PC-9 (cell line): ENCODE data around the gene SHISA5. TPM values are rescaled to one million over a fixed set of nuclear protein-coding genes. Genes with fewer than 3 reads are reported as not detected.

Experiments
- BruUV-seq: library from RNA; stranded (reverse); fragments of 400-500 nt; replicated peaks from 2 replicates; lab custom pipeline; 2021; lab: Mats Ljungman, UMichigan
- CTCF ChIA-PET: fragments of 300-600 bp; sonication (Branson Sonifier 250); formaldehyde crosslinking; loops from one replicate; lab custom pipeline; 2022; ENCODE audit warnings: antibody characterized with exemption; lab: Charles Lee
- POLR2A ChIA-PET: fragments of 300-600 bp; sonication (Branson Sonifier 250); formaldehyde crosslinking; loops from one replicate; lab custom pipeline; 2022; ENCODE audit warnings: antibody characterized with exemption; ENCODE audit not compliant: unreplicated experiment; lab: Charles Lee
- DNase-seq, 2 experiments: peaks; one replicate each; pipeline versions ENCODE4 v3.0.0 to v3.0.0-alpha.2; 2015 to 2022; ENCODE audit warnings: mixed read lengths in 1 of 2
- H2AFZ ChIP-seq: fragments of 200-600 bp; sonication (generic); 2 replicates; pipeline ENCODE4 v1.8.1; 2017; ENCODE audit warnings: antibody characterized with exemption
- H3F3A ChIP-seq: fragments of 200-600 bp; sonication (generic); 2 replicates; pipeline ENCODE4 v1.8.1; 2017; ENCODE audit warnings: antibody characterized with exemption, mild to moderate bottlenecking, low read depth; ENCODE audit not compliant: insufficient read depth
- H3K27ac ChIP-seq: fragments of 200-600 bp; sonication (generic); 2 replicates; pipeline ENCODE4 v1.6.1; 2016; ENCODE audit warnings: mixed run types
- H3K27me3 ChIP-seq: fragments of 200-600 bp; sonication (generic); 2 replicates; pipeline ENCODE4 v1.6.1; 2016; ENCODE audit warnings: low read depth, mixed run types; ENCODE audit not compliant: insufficient read depth
- H3K36me3 ChIP-seq: fragments of 200-600 bp; sonication (generic); 2 replicates; pipeline ENCODE4 v1.6.1; 2016; ENCODE audit warnings: low read depth, mixed run types
- H3K4me1 ChIP-seq: fragments of 200-600 bp; sonication (generic); replicated peaks from 2 replicates; pipeline ENCODE4 v1.6.1; 2016; ENCODE audit warnings: mixed run types; ENCODE audit not compliant: insufficient read depth
- H3K4me2 ChIP-seq: fragments of 200-600 bp; sonication (generic); 2 replicates; pipeline ENCODE4 v1.6.1; 2017; ENCODE audit warnings: mixed run types
- H3K4me3 ChIP-seq: fragments of 200-600 bp; sonication (generic); 2 replicates; pipeline ENCODE4 v1.6.1; 2016; ENCODE audit warnings: mixed run types
- H3K79me2 ChIP-seq: fragments of 200-600 bp; sonication (generic); 2 replicates; pipeline ENCODE4 v1.6.1; 2017; ENCODE audit warnings: low read depth, mixed run types
- H3K9me2 ChIP-seq: fragments of 200-600 bp; sonication (generic); 2 replicates; pipeline ENCODE4 v1.8.1; 2017; ENCODE audit warnings: mild to moderate bottlenecking; ENCODE audit not compliant: insufficient read depth
- H3K9me3 ChIP-seq: fragments of 200-600 bp; sonication (generic); 2 replicates; pipeline ENCODE4 v1.8.1; 2016; ENCODE audit warnings: low read depth; ENCODE audit not compliant: insufficient read depth
- H4K20me1 ChIP-seq: fragments of 200-600 bp; sonication (generic); 2 replicates; pipeline ENCODE4 v1.8.1; 2017; ENCODE audit not compliant: insufficient read depth
- EZH2 ChIP-seq: fragments of 200-600 bp; sonication (generic); IDR thresholded peaks from 2 replicates; pipeline ENCODE4 v1.8.0; 2017; ENCODE audit warnings: antibody characterized with exemption, low read depth
- intact Hi-C: fragments of 100-400 bp; cut with micrococcal nuclease; formaldehyde crosslinking; loops from one replicate; pipeline ENCODE4 v1.10.0; 2022; ENCODE audit not compliant: unreplicated experiment
- total RNA-seq: library from RNA; stranded (reverse); gene quantifications from 2 replicates; pipeline ENCODE4 v1.2.3, GENCODE V29; 2021
- TF ChIP-seq, protein P1 (sequence below): fragments of 200-600 bp; sonication (generic); conservative IDR thresholded peaks from 2 replicates; pipeline ENCODE4 v1.6.1; 2017; ENCODE audit warnings: mixed run types, antibody characterized with exemption, mild to moderate bottlenecking, moderate library complexity

The SHISA5 gene
- total RNA-seq, 1 experiment from 2014 or later: 133 TPM

DNA sequence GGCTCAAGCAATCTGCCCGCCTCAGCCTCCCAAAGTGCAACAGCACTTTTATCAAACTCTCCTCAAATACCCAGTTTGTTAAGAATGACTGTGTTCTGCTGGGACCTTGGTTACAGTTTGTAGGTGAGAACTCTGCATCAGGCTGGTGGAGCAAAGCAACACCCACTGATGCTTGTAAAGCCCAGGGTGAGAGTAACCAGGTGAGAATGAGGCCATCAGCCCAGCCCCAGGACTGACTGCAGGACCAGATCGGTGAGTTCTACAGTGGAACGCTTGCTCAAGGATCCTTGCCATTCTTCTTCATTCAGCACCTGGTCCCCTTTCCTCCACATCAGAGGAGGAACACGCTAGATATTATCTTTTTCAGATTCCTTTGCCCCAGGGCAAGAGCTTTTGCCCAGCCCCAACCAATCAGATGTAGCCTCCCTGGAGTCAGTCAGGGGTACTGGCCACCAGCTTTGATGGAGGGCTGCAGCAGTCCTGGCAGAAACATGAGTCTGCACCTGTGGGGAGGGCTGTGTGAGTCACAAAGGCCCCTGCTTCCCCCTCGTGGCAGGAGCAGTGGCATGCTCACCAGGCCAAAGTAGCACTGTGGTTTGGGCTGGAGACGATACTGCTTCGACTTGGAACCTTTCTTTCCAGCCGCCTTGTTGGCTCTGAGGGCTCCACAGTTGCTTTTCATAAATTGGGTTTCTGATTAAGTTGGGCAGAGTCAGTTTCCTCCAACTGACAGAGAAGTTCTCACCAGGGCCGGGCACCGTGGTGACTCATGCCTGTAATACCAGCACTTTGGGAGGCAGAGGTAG lies 3.5 kb upstream of the SHISA5 start:
- POLR2A ChIA-PET: interaction anchor here (0.5 to 0.6 kb wide), 4 partner anchors 34 to 310 kb away, joined by 4 to 25 read pairs (median 7); partner anchors contain the start of genes CCDC51 and TMA7
- Histone ChIP-seq H4K20me1 (no peaks in the 10 kb centered on the region), H3K9me2 (no peaks in the 10 kb centered on the region), H3K4me1 (peaks cover 54% of the 10 kb centered on the region), H3K4me2 (peak overlapping the region; percentile 52), H3F3A (peaks cover 31% of the 10 kb centered on the region), H3K36me3 (no peaks in the 10 kb centered on the region), H3K9me3 (no peaks in the 10 kb centered on the region), H3K27ac (peak overlapping the region; percentile 92), H3K27me3 (no peaks in the 10 kb centered on the region), H2AFZ (no peak overlapping the region), H3K79me2 (peaks cover 11% of the 10 kb centered on the region; the same call in 1 of the 2 replicates), H3K4me3 (no peak overlapping the region; the same call in 1 of the 2 replicates)
- intact Hi-C loops: loop anchor here (1.0 to 10.0 kb wide), 4 partner anchors 34 to 407 kb away; partner anchors contain the start of gene ARIH2
- CTCF ChIA-PET: interaction anchor here (0.6 to 2.0 kb wide), 7 partner anchors 10 to 1717 kb away, joined by 3 to 13 read pairs (median 5); no protein-coding TSS in a partner anchor
- DNase-seq: peak; percentile 95 to 99
- no TSS peak for BruUV-seq
- TF ChIP-seq, protein P1, sequence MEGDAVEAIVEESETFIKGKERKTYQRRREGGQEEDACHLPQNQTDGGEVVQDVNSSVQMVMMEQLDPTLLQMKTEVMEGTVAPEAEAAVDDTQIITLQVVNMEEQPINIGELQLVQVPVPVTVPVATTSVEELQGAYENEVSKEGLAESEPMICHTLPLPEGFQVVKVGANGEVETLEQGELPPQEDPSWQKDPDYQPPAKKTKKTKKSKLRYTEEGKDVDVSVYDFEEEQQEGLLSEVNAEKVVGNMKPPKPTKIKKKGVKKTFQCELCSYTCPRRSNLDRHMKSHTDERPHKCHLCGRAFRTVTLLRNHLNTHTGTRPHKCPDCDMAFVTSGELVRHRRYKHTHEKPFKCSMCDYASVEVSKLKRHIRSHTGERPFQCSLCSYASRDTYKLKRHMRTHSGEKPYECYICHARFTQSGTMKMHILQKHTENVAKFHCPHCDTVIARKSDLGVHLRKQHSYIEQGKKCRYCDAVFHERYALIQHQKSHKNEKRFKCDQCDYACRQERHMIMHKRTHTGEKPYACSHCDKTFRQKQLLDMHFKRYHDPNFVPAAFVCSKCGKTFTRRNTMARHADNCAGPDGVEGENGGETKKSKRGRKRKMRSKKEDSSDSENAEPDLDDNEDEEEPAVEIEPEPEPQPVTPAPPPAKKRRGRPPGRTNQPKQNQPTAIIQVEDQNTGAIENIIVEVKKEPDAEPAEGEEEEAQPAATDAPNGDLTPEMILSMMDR: no peak; the same call in 1 of the 2 replicates
- TF ChIP-seq EZH2: no peak

DNA sequence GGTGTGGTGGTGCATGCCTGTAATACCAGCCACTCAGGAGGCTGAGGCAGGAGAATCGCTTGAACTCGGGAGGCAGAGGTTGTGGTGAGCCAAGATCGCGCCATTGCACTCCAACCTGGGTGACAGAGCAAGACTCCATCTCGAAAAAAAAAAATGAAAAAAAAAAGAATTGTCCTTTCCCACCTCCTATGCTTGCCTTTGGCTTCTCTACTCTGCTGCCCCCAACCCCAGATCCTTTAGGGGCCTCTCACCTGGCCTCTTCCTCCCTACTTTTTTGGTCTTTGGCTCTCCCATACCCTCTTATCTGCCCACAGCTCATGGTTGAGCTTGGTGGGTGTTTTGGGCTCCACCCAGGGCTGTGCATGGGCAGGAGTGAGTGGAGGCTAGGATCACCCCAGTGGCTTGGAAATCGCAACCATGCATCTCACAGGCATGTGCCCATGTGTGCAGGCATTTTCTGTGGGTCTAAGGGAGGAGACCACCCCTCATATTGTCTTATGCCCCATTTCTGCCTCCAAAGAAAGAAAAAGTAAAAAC lies 2.1 kb upstream of the SHISA5 start:
- POLR2A ChIA-PET: no interaction called here

DNA sequence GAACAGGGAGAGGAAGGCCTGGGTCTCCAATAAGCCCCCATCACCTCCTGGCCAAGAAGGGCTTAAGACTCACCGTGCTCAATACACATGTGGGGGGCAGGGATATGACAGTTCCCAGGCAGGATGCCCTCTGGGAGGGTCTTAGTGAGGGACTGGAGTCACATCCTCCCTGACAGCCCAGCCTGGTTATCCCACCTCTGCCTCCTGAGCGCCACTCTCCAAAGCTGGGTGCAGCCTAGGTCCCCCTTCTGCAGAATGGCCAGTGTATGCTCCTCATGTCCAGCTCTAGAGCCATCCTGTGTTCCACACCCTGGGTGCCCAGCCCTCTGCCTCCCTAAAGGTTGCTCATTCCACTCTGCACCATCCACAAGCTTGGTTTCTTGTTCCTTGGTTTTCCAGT lies 1.2 kb upstream of the SHISA5 start:
- Histone ChIP-seq H3K4me3 (no peak overlapping the region; the same call in 1 of the 2 replicates), H3K4me1 (peaks cover 76% of the 10 kb centered on the region), H3K27ac (no peak overlapping the region), H3K4me2 (peak overlapping the region; percentile 93), H3K9me2 (no peaks in the 10 kb centered on the region), H3K9me3 (no peaks in the 10 kb centered on the region), H3K79me2 (peaks cover 18% of the 10 kb centered on the region), H4K20me1 (no peaks in the 10 kb centered on the region), H3K36me3 (no peaks in the 10 kb centered on the region), H2AFZ (no peak overlapping the region), H3F3A (peaks cover 31% of the 10 kb centered on the region), H3K27me3 (no peaks in the 10 kb centered on the region)
- BruUV-seq: TSS peak; percentile 61
- no peak for DNase-seq
- POLR2A ChIA-PET: interaction anchor here (0.6 kb wide), 1 partner anchor 93 kb away, joined by 4 read pairs; no protein-coding TSS in a partner anchor
- TF ChIP-seq EZH2: no peak
- TF ChIP-seq, protein P1: no peak
- CTCF ChIA-PET: interaction anchor here (0.6 kb wide), 1 partner anchor 49 kb away, joined by 6 read pairs; no protein-coding TSS in a partner anchor
- intact Hi-C loops: loop anchor here (10.0 kb wide), 1 partner anchor 410 kb away; the partner anchor contains the start of gene ARIH2

More for the DNA sequence above, 2.1 kb upstream of the SHISA5 start:
- Histone ChIP-seq H3K79me2 (peaks cover 18% of the 10 kb centered on the region), H3K4me1 (peaks cover 67% of the 10 kb centered on the region), H3K27me3 (no peaks in the 10 kb centered on the region), H4K20me1 (no peaks in the 10 kb centered on the region), H3K9me3 (no peaks in the 10 kb centered on the region), H3K4me3 (no peak overlapping the region), H3F3A (peaks cover 31% of the 10 kb centered on the region), H3K4me2 (peak overlapping the region; percentile 49), H3K9me2 (no peaks in the 10 kb centered on the region), H2AFZ (no peak overlapping the region), H3K36me3 (no peaks in the 10 kb centered on the region), H3K27ac (peak overlapping the region; percentile 92)
- TF ChIP-seq, protein P1: no peak
- TF ChIP-seq EZH2: no peak
- no TSS peak for BruUV-seq
- intact Hi-C loops: loop anchor here (2.0 to 10.0 kb wide), 2 partner anchors 37 to 409 kb away; partner anchors contain the start of gene ARIH2
- CTCF ChIA-PET: no interaction called here
- no peak for DNase-seq
